ENCODE data around the gene RETSAT.
"Not testable (repeated sequence)": the region's sequence is repeated elsewhere in the genome, so short reads cannot be mapped to it uniquely, and the experiment has no call there.

RETSAT gene

GRCh38 chr2:85330839-85331636 lies 23.3 kb downstream of the RETSAT start:
- no peak for DNase-seq (ENCODE audit: low read depth in 2 of 2)

- DNase-seq (ENCODE audit: low read depth in 2 of 2), result not testable (repeated sequence)
Measured at GRCh38 chr2:85329701-85330100, 24.6 kb downstream of the RETSAT start.

- no peak for DNase-seq (ENCODE audit: low read depth in 2 of 2)
Measured at GRCh38 chr2:85329181-85329651, 25.1 kb downstream of the RETSAT start.

GRCh38 chr2:85327822-85328617 lies 26.3 kb downstream of the RETSAT start, which contains the start of gene TGOLN2:
TGOLN2 (minus strand) TSS chr2:85327989; CDS start chr2:85327962, 27 bp downstream.
- DNase-seq (ENCODE audit: low read depth in 2 of 2), result peak; percentile 77 to 82

- no peak for DNase-seq (ENCODE audit: low read depth in 2 of 2)
Measured at GRCh38 chr2:85327160-85327821, 27.0 kb downstream of the RETSAT start.

GRCh38 chr2:85326406-85327159 lies 27.7 kb downstream of the RETSAT start:
- no peak for DNase-seq (ENCODE audit: low read depth in 2 of 2)

GRCh38 chr2:85325466-85325811 lies 28.9 kb downstream of the RETSAT start:
- no peak for DNase-seq (ENCODE audit: low read depth in 2 of 2)

- no peak for DNase-seq (ENCODE audit: low read depth in 2 of 2)
Measured at GRCh38 chr2:85324639-85325465, 29.5 kb downstream of the RETSAT start.

GRCh38 chr2:85323988-85324367 lies 30.4 kb downstream of the RETSAT start:
- DNase-seq (ENCODE audit: low read depth in 2 of 2), result not testable (repeated sequence)

- DNase-seq (ENCODE audit: low read depth in 2 of 2), result no peak
Measured at GRCh38 chr2:85323351-85323987, 30.9 kb downstream of the RETSAT start.

- no peak for DNase-seq (ENCODE audit: low read depth in 2 of 2)
Measured at GRCh38 chr2:85319796-85320195, 34.5 kb downstream of the RETSAT start.

GRCh38 chr2:85318222-85319074 lies 35.9 kb downstream of the RETSAT start:
- peak; percentile 64 to 65 for DNase-seq (ENCODE audit: low read depth in 2 of 2)

- not testable (repeated sequence) for DNase-seq (ENCODE audit: low read depth in 2 of 2)
Measured at GRCh38 chr2:85315921-85316320, 38.4 kb downstream of the RETSAT start.

GRCh38 chr2:85314884-85315242 lies 39.5 kb downstream of the RETSAT start:
- DNase-seq (ENCODE audit: low read depth in 2 of 2), result no peak

- DNase-seq (ENCODE audit: low read depth in 2 of 2), result no peak
Measured at GRCh38 chr2:85312404-85312803, 41.9 kb downstream of the RETSAT start.

GRCh38 chr2:85310330-85310729 lies 44.0 kb downstream of the RETSAT start:
- no peak for DNase-seq (ENCODE audit: low read depth in 2 of 2)

- DNase-seq (ENCODE audit: low read depth in 2 of 2), result no peak
Measured at GRCh38 chr2:85309699-85310321, 44.5 kb downstream of the RETSAT start.

- no peak for DNase-seq (ENCODE audit: low read depth in 2 of 2)
Measured at GRCh38 chr2:85308896-85309555, 45.3 kb downstream of the RETSAT start.

All from fibroblast of skin of left quadriceps (primary cell).